ENCODE results near the gene HGF. TPM values are rescaled to one million over a fixed set of nuclear protein-coding genes. Genes with fewer than 3 reads are reported as not detected.

HGF gene
- total RNA-seq, 1 donor from 2014 or later, result not detected

- Histone ChIP-seq H3K4me3 (ENCODE audit: low read depth, low read length) (no peak overlapping the region), H3K27me3 (ENCODE audit: control insufficient read depth, insufficient read depth, low read length) (no peaks in the 10 kb centered on the region), H3K36me3 (ENCODE audit: control insufficient read depth, insufficient read depth, low read length) (no peaks in the 10 kb centered on the region)
- DNase-seq (ENCODE audit: low read depth), result no peak
- no peak for TF ChIP-seq CTCF (IDR thresholded peaks at IDR 0.05; ENCODE audit: insufficient read depth, low read length, poor library complexity, severe bottlenecking)
These were observed 76.0 kb downstream of the HGF start for GRCh38 chr7:81693894-81694293.

- Histone ChIP-seq H3K36me3 (ENCODE audit: control insufficient read depth, insufficient read depth, low read length) (no peaks in the 10 kb centered on the region), H3K27me3 (ENCODE audit: control insufficient read depth, insufficient read depth, low read length) (no peaks in the 10 kb centered on the region), H3K4me3 (ENCODE audit: low read depth, low read length) (no peak overlapping the region)
- no peak for DNase-seq (ENCODE audit: low read depth)
- no peak for TF ChIP-seq CTCF (IDR thresholded peaks at IDR 0.05; ENCODE audit: insufficient read depth, low read length, poor library complexity, severe bottlenecking)
These were observed 76.8 kb downstream of the HGF start for GRCh38 chr7:81693080-81693479.

GRCh38 chr7:81692146-81692905 is 77.5 kb downstream of the HGF start:
- DNase-seq (ENCODE audit: low read depth), result no peak
- no peak for TF ChIP-seq CTCF (IDR thresholded peaks at IDR 0.05; ENCODE audit: insufficient read depth, low read length, poor library complexity, severe bottlenecking)
- Histone ChIP-seq H3K36me3 (ENCODE audit: control insufficient read depth, insufficient read depth, low read length) (no peaks in the 10 kb centered on the region), H3K27me3 (ENCODE audit: control insufficient read depth, insufficient read depth, low read length) (no peaks in the 10 kb centered on the region), H3K4me3 (ENCODE audit: low read depth, low read length) (no peak overlapping the region)

GRCh38 chr7:81691199-81691821 is 78.5 kb downstream of the HGF start:
- Histone ChIP-seq H3K4me3 (ENCODE audit: low read depth, low read length) (no peak overlapping the region), H3K36me3 (ENCODE audit: control insufficient read depth, insufficient read depth, low read length) (no peaks in the 10 kb centered on the region), H3K27me3 (ENCODE audit: control insufficient read depth, insufficient read depth, low read length) (no peaks in the 10 kb centered on the region)
- TF ChIP-seq CTCF (IDR thresholded peaks at IDR 0.05; ENCODE audit: insufficient read depth, low read length, poor library complexity, severe bottlenecking), result no peak
- DNase-seq (ENCODE audit: low read depth), result no peak

GRCh38 chr7:81690688-81691087 is 79.2 kb downstream of the HGF start:
- H3K36me3 ChIP-seq (ENCODE audit: control insufficient read depth, insufficient read depth, low read length), result no peaks in the 10 kb centered on the region
- no peaks in the 10 kb centered on the region for H3K27me3 ChIP-seq (ENCODE audit: control insufficient read depth, insufficient read depth, low read length)
- no peak for TF ChIP-seq CTCF (IDR thresholded peaks at IDR 0.05; ENCODE audit: insufficient read depth, low read length, poor library complexity, severe bottlenecking)
- DNase-seq (ENCODE audit: low read depth), result no peak
- H3K4me3 ChIP-seq (ENCODE audit: low read depth, low read length), result no peak overlapping the region

All from kidney epithelial cell (primary cell).